Neutrophil (primary cell): ENCODE results near the gene HELZ2.
A peak's percentile ranks its signal among the peaks of the same experiment; 100 is the strongest.

Source experiments
- H3K27ac ChIP-seq: fragments of 200-600 bp; sonication (generic); 2 replicates; pipeline ENCODE4 v1.5.1; 2016; ENCODE audit warnings: mild to moderate bottlenecking, moderate library complexity
- H3K27me3 ChIP-seq: fragments of 200-600 bp; sonication (generic); 2 replicates; pipeline ENCODE4 v1.6.0; 2016; ENCODE audit warnings: mild to moderate bottlenecking
- H3K36me3 ChIP-seq: fragments of 200-600 bp; sonication (generic); 2 replicates; pipeline ENCODE4 v1.5.1; 2017
- H3K4me1 ChIP-seq, 2 experiments: fragments of 200-600 bp in 1 of 2; sonication (generic) in 1 of 2; 1 replicate in 1 of 2; 2 replicates in 1 of 2; pipeline versions ENCODE4 v1.5.1 to v1.6.1; 2013 to 2016; ENCODE audit warnings: low read depth in 1 of 2, low read length in 1 of 2, mild to moderate bottlenecking in 1 of 2, moderate library complexity in 1 of 2; ENCODE audit not compliant: control insufficient read depth in 1 of 2, insufficient read depth in 1 of 2
- H3K4me3 ChIP-seq, 2 experiments: fragments of 200-600 bp in 1 of 2; sonication (generic) in 1 of 2; 1 replicate in 1 of 2; 2 replicates in 1 of 2; pipeline ENCODE4 v1.5.1; 2013 to 2016; ENCODE audit warnings: low read depth in 1 of 2, low read length in 1 of 2, mild to moderate bottlenecking in 1 of 2, moderate library complexity in 1 of 2
- H3K9me3 ChIP-seq: fragments of 200-600 bp; sonication (generic); 2 replicates; pipeline ENCODE4 v1.5.1; 2016
- TF ChIP-seq, protein P1 (sequence below): fragments of 200-600 bp; sonication (generic); IDR thresholded peaks from 2 replicates; pipeline ENCODE4 v1.5.1; 2016; ENCODE audit warnings: antibody characterized with exemption

The HELZ2 gene

DNA sequence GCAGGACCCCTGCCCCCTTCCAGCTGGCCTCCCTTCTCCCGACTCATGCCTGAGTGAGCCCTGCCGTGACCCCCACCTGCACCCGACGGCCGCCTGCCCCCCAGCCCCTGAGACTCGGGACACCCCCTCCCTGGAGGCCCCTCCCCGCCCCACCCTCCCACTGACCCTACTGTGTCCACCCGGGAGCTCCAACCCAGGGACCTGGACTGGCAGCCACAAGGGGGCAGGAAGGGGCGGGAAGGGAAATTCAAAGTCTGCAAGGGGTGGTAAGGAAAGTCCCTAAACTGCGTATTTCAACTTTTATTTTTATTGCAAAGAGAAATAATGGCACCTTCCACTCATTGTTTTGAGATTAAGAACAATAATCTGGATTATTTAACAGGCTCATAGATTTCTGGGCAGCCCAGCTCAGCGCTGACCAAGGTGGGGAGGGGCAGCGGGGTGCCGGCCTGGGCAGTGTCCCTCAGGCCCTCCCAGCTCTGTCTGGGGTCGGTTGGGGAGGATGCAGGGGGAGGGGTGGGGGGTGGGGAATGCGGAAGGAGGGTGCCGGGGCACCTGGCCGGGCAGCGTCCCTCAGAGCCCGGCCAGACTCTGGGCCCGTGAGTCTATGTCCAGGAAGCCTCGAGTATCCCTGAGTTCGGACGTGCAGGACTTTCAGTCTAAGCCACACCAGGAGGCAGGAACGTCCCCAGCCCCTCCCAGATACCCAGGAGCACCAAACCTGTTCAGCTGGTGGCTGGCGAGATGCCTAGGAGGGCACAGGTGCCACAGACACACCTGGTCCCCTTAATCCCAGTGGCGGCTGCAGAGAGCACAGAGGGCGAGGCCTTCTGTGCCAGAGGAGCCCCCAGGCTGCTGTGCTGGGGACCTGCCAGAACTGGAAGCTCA, 35.6 kb downstream of the HELZ2 start:
- no peaks in the 10 kb centered on the region for H3K9me3 ChIP-seq
- H3K27me3 ChIP-seq, result peaks cover 51% of the 10 kb centered on the region
- H3K4me1 ChIP-seq, result peaks cover 17 to 26% of the 10 kb centered on the region in 2 experiments
- TF ChIP-seq, protein P1, sequence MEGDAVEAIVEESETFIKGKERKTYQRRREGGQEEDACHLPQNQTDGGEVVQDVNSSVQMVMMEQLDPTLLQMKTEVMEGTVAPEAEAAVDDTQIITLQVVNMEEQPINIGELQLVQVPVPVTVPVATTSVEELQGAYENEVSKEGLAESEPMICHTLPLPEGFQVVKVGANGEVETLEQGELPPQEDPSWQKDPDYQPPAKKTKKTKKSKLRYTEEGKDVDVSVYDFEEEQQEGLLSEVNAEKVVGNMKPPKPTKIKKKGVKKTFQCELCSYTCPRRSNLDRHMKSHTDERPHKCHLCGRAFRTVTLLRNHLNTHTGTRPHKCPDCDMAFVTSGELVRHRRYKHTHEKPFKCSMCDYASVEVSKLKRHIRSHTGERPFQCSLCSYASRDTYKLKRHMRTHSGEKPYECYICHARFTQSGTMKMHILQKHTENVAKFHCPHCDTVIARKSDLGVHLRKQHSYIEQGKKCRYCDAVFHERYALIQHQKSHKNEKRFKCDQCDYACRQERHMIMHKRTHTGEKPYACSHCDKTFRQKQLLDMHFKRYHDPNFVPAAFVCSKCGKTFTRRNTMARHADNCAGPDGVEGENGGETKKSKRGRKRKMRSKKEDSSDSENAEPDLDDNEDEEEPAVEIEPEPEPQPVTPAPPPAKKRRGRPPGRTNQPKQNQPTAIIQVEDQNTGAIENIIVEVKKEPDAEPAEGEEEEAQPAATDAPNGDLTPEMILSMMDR, result no peak
- peak overlapping the region; percentile 79 for H3K27ac ChIP-seq
- no peaks in the 10 kb centered on the region for H3K36me3 ChIP-seq
- peak overlapping the region; percentile 58 to 68 for H3K4me3 ChIP-seq

- peak overlapping the region; percentile 58 to 68 for H3K4me3 ChIP-seq
- peaks cover 17 to 26% of the 10 kb centered on the region in 2 experiments for H3K4me1 ChIP-seq
- H3K9me3 ChIP-seq, result no peaks in the 10 kb centered on the region
- peaks cover 45% of the 10 kb centered on the region for H3K27me3 ChIP-seq
- TF ChIP-seq, protein P1, result peak; percentile 97
- H3K36me3 ChIP-seq, result no peaks in the 10 kb centered on the region
- peak overlapping the region; percentile 79 for H3K27ac ChIP-seq
Measured at GRCh38 chr20:63537525-63538203, 36.4 kb downstream of the HELZ2 start.

DNA sequence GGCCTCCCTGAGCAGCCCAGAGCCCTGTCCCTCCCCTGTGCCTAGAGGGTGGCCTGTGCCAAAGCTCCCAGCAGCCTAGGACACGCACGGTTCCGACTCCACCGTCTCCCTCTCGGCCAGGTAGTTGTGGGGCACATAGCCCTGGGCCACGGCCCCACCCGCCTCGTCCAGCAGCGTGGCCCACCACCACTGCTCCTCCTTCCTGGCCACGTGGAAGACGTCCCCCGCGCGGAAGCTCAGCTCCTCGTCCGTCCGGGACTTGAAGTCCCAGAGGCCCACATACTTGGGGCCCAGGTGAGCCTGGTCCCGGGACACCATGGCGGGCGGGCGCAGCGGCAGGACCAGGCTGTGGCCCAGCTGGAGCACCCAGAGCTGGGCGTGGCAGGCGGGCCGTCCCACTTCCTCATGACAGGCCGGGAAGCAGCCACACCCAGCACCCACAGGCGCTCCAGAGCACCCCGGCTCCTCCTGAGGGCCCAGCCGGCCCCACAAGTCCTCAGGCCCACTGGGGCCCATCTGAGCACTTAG, 37.0 kb downstream of the HELZ2 start, which contains the start of gene PTK6:
PTK6 (minus strand) TSS at position 380 of the 528 bp plus-strand sequence; CDS start at position 318, 62 bp downstream.
- Histone ChIP-seq H3K4me3 (peak within 1 kb of the TSS; percentile 58 to 68), H3K27ac (peak within 1 kb of the TSS; percentile 79), H3K27me3 (peaks cover 44% of the 10 kb centered on the region), H3K36me3 (no peaks in the 10 kb centered on the region), H3K9me3 (no peaks in the 10 kb centered on the region), H3K4me1 (peaks cover 17 to 26% of the 10 kb centered on the region in 2 experiments)
- TF ChIP-seq, protein P1, result no peak

DNA sequence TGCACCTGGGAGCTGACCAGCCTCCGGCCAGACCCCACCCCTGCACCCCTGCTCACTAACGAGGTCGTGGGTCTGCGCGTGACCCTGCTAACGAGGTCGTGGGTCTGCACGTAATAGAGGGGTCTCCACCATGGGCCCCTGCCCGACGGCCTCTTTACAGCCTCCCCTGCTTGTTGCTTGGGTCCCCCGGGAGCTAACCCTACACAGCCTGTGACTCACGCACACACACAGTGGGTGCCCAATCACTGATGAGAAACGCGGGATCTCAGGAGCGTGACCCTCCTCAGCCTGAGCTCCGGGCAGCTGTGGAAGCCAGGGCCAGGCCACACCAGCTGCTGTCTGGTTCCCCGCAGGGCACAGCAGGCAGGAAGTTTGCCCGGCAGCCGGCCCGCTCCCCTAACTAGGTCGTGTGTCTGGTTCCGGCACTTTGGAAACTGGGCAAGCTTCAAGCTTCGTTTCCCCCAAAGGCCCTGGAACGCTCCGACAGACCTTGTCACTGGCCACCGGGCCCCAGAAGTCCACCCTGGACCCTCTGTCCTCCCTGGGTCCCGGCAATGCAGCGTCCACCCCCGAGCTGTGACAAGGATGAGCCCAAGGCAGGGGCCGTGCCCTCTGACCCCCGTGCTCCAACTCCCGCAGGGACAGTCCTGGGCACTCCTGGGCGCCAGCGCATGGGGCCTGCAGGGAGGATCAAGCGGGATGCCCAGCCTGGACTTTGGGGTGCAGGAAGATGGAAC, 37.6 kb downstream of the HELZ2 start:
- TF ChIP-seq, protein P1, result no peak
- Histone ChIP-seq H3K36me3 (no peaks in the 10 kb centered on the region), H3K4me1 (peaks cover 17 to 26% of the 10 kb centered on the region in 2 experiments), H3K27ac (no peak overlapping the region), H3K27me3 (peaks cover 44% of the 10 kb centered on the region), H3K9me3 (no peaks in the 10 kb centered on the region), H3K4me3 (no peak overlapping the region)
